ENCODE data around the gene PHOX2B.

PHOX2B gene

GRCh38 chr4:41748571-41749475 lies at the start of gene PHOX2B:
Gene PHOX2B, minus strand, starts transcription at chr4:41748725. Its CDS starts 115 bp downstream, at chr4:41748610.
- no peak for DNase-seq (ENCODE audit: low read depth)

DNA sequence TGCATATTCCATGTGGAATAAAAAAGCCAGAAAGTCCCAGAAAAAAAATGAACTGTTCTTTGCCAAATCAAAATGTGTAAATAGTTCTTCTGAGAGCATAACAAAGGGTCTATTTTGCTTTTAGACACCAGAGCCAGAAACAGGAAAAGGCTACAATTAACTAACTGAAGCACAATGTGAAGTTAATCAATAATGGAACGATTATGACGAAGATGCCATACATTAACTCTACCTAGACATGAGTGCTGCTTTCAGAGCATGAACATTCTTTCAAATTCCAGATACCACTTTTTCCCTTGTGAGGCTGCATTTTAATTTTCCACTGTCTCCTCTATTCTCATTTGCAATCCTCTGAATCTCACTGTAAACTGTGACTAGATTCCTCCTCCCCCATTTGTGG lies 48.7 kb upstream of the PHOX2B start:
- DNase-seq (ENCODE audit: low read depth): no peak

DNA sequence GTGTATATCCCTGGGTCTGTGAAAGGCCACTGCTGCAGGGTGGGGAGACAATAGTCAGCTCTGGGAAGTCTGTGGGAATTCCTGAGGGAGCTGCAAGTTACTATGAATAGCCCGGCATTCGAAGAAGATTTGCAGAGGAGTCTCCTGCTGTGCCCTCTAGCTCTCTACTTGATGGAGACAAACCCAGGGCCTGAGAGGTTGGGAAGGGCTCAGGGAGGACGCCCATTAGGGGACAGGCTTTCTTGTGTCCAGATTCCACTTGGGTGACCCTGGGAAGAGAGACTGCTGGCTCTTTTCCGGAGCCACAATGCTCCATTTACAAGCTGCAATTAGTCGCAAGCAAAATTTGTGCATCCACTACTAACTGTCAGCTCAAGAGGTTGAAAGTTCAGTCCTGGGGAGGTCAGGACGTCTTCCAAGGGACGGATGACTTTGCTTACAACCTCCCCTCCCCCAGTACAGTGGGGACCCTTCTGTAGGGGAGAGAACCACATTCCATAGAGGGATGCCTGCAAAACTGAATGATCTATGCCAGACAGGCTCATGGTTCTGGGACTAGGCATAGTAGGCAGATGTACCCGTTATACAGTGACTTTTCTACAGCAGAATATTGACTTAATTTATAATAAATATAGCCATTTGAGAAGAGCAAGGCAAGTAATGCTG lies 48.2 kb upstream of the PHOX2B start:
- no peak for DNase-seq (ENCODE audit: low read depth)

- no peak for DNase-seq (ENCODE audit: low read depth)
Measured at GRCh38 chr4:41795796-41796385, 47.4 kb upstream of the PHOX2B start.

DNA sequence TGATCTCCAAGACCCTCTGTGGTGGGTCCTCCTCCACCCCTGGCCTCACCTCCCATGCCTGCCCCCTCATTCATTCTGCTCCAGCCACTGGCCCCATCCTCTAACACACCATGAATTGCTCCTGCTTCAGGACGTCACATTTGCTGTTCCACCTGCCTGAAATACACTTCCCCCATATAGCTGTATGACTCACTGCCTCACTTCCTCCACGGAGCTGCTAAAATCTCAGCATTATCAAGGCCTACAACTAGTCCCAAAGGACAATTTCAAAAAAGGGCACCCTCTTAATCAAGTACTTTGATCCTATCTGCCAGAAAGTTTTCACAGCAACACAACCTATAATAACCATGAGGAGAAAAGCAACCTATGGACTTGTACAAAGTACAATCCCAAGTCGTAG lies 43.6 kb upstream of the PHOX2B start:
- no peak for DNase-seq (ENCODE audit: low read depth)

DNA sequence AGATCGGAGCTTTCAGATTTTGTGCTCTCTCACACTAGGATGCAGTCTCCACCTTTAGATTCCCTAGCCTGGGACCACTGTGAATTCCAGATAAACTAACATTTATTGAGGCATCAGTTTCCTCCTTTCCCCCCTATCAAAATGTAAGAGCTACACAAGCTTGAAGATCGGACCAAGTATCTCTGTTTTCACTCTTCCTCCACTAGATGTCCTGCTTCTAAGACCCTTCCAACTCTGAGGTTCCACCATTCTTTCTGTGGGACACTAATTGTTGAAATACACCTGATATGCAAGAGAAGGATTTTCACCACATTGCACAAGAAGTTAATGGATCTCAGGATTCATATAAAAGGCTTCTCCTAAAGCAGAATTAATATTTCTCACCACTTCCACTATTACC lies 43.0 kb upstream of the PHOX2B start:
- DNase-seq (ENCODE audit: low read depth): no peak

DNA sequence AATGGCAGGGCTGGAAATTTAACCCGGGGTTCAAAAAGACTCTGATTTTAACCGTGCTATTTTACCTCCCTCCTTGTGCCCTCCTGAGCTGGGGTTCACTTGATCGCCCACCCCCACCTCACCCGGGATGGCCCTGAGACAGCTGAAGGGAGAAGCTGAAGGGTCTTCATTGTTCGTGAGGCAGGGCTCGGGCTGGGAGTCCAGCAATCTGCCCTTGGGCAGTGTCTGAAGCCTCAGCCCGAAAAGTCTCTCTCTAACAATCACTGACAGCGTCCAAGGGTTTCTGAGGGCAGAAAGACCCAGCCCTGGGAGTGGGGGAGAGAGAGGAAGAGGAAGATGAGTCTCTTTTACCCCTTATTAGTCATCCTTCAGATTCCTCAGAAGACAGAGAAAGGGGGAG lies 39.4 kb upstream of the PHOX2B start:
- DNase-seq (ENCODE audit: low read depth): no peak

- DNase-seq (ENCODE audit: low read depth): no peak
Measured at GRCh38 chr4:41785665-41786064, 37.1 kb upstream of the PHOX2B start.

- DNase-seq (ENCODE audit: low read depth): no peak
Measured at GRCh38 chr4:41784191-41784979, 35.9 kb upstream of the PHOX2B start.

GRCh38 chr4:41776466-41776865 lies 27.9 kb upstream of the PHOX2B start:
- no peak for DNase-seq (ENCODE audit: low read depth)

DNA sequence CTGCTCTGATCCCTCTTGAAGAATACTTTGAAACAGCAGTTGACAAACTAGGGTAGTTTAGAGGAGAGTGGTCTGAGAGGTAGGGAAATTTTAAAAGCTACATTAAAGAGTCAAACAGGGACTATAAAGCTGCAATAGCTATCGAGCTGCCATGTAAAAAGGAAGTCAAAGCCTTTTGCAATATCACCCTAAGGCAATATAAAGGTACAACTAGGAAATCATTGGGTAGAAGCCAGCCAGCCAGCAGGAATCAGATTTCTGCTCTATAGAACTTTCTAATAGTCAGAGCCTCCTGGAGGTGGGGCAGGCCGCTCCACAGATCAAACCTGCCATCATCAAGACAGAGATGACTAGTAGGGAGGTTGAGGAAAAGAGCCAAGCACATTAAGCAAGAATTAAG lies 15.2 kb upstream of the PHOX2B start:
- no peak for DNase-seq (ENCODE audit: low read depth)

DNA sequence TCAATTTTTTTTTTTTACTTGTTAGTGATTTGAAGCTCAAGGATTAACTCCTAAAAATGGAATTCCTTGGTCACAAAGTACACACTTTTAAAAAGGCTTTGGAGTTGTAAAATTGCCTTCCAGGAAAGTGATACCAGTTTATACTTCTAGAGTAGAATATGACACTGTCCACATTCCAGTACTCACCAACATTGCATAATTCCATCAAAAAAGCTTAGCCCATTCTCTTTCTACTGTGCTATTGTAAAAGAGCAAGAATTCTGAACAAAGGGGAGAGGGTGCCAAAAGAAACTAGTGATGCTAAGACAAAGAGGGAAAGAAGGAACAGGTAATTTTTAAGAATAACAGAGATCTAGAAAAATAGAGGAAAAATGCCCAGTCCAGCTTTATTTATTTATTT lies 10.4 kb upstream of the PHOX2B start:
- no peak for DNase-seq (ENCODE audit: low read depth)

GRCh38 chr4:41757521-41758156 lies 9.1 kb upstream of the PHOX2B start:
- no peak for DNase-seq (ENCODE audit: low read depth)

- no peak for DNase-seq (ENCODE audit: low read depth)
Measured at GRCh38 chr4:41753942-41754341, 5.4 kb upstream of the PHOX2B start.

GRCh38 chr4:41752081-41752836 lies 3.7 kb upstream of the PHOX2B start:
- DNase-seq (ENCODE audit: low read depth): no peak

GRCh38 chr4:41751449-41752061 lies 3.0 kb upstream of the PHOX2B start:
- DNase-seq (ENCODE audit: low read depth): no peak

- DNase-seq (ENCODE audit: low read depth): no peak
Measured at GRCh38 chr4:41750626-41751448, 2.3 kb upstream of the PHOX2B start.

GRCh38 chr4:41750121-41750625 lies 1.6 kb upstream of the PHOX2B start:
- no peak for DNase-seq (ENCODE audit: low read depth)

GRCh38 chr4:41749631-41750039 lies 1.1 kb upstream of the PHOX2B start:
- no peak for DNase-seq (ENCODE audit: low read depth)
